Superior temporal gyrus (tissue), 1 donor: Measurements from ENCODE around the gene PFDN5.
"Not testable (repeated sequence)": the region's sequence is repeated elsewhere in the genome, so short reads cannot be mapped to it uniquely, and the experiment has no call there.

Source experiments
- DNase-seq: peaks from one replicate; pipeline ENCODE4 v3.0.0-alpha.2; 2016; ENCODE audit errors: extremely low spot score

The PFDN5 gene

DNA sequence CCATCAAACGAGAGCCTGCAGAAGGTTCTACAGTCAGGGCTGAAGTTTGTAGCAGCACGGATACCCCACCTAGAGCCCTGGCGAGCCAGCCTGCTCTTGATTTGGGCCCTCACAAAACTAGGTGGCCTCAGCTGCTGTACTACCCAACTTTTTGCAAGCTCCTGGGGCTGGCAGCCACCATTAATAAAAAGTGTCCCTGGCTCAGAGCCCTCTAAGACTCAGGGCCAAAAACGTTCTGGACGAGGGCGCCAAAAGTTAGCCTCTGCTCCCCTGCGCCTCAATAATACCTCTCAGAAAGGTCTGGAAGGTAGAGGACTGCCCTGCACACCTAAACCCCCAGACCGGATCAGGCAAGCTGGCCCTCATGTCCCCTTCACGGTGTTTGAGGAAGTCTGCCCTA lies 8.9 kb upstream of the PFDN5 start:
- no peak for DNase-seq

DNA sequence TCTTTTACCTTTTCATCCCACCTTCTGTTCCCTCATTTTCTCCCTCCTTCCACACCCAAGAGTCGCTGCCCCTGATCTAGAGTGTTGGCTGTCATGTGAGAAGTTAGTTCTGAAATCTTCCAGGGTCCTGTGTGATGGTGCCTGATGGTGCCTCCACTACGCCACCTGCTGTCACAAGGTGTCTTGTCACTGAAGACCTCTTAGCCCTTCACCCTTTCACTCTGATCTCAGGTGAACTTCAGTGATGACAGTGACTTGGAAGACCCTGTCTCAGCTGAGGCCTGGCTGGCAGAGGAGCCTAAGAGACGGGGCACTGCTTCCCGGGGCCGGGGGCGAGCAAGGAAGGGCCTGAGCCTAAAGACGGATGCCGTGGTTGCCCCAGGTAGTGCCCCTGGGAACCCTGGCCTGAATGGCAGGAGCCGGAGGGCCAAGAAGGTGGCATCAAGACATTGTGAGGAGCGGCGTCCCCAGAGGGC lies 7.6 kb upstream of the PFDN5 start:
- peak; percentile 78 for DNase-seq

DNA sequence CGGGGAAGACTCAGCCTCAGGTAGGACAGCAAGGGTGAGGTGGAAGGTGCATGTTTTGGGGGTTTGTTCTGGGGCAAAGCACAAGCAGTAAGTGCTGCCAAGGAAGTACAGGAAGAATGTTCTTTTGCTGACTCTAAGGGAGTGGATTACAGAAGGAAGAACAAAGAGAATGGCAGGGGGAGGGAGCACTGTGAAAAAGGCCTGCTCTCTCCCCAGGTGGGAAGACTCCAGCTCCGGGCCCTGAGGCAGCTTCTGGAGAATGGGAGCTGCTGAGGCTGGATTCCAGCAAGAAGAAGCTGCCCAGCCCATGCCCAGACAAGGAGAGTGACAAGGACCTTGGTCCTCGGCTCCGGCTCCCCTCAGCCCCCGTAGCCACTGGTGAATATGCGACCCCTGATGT lies 7.0 kb upstream of the PFDN5 start:
- no peak for DNase-seq

DNA sequence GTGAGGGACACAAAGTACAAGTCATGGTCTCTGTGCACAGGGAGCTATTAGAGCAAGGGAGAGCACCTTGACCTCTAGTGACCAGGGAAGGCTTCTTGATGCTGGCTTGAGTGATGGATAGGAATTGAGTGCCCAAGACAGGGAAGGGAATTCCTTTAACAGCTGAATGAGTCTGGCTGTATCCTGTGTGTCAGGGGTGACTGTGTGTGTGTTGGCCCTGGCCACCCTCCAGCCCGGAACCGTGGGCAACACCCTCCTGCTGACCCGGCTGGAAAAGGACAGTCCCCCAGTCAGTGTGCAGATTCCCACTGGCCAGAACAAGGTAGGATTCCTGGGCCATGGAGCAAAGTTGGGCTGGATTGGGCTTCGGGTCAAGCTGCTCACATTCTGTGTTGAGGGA lies 5.5 kb upstream of the PFDN5 start:
- DNase-seq, result no peak

DNA sequence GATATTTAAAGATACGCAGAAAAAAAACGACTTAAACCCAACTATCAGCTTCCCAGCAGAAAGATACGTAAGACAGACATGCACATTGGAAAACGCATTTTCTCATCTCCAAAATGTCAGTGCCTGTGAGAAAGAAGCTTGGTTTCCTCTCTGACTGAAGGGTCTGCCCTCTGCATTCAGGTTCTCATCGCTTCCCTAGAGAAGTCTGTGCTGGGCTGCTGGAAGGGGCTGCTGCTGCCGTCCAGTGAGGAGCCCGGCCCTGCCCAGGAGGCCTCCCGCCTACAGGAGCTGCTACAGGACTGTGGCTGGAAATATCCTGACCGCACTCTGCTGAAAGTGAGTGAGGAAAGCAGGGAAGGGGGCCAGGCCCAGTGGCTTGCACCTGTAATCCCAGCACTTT lies 4.7 kb upstream of the PFDN5 start:
- DNase-seq, result no peak

DNA sequence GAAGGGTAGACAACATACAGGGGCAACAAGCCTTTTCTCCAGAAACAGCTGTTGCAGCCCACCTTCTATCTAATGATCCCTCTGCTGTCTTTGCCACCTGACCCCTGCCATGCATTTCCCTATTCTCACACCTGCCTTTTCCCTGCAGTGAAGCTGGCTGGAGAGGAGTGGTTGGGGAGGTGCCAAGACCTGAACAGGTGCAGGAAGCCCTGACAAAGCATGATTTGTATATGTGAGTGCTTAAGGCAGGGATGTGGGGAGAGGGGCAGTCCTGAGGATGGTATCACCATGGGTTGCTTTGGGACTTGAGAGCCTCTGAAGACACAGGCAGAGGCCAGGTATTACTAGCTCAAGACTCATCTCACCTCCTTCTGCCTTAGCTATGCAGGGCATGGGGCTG lies 2.9 kb upstream of the PFDN5 start:
- no peak for DNase-seq

DNA sequence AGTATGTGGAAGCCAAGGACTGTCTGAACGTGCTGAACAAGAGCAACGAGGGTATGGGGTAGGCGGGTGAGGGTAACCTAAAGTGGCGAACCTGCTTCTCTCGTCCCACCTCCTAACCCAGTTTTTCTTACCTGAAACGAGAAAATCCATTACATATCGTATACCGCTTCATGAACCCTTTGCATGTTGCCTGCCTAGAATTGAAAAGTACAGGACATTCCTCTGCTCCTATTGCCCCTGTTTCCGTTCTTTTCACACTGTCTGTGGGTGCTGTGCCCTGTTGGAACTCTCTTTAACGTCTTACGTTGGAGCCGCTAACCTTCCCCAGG lies 513 bp downstream of the PFDN5 start:
- no peak for DNase-seq

DNA sequence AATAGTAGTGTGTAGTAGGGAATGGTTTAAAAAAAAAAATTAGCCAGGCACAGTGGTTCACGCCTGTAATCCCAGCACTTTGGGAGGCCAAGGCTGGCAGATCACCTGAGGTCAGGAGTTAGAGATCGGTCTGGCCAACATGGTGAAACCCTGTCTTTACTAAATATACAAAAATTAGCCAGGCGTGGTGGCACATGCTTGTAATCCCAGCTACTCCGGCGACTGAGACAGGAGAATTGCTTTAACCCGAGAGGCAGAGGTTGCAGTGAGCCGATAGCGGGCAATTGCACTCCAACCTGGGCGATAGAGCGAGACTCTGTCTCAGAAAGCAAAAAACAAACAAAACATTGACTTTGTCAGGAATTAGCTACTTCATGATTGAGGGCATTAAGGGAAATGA lies 1.8 kb downstream of the PFDN5 start:
- DNase-seq, result not testable (repeated sequence)

DNA sequence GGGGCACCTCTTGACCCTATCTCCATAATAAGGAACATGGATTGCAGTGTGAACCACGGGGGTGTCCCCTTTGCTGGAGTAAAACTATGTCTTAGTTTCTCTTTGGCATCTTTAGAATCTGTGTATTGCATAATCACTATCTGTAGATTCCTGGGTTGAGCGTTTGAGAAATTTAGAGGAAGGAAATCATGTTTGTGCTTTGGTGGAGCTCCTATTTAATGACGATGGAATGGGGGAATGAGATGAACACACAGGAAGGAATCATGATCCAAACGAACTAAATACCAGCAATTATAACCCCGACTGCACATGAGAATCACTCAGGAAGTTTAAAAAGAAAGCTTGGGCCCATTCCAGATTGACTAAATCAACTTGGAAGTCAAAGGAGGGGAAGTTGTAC lies 2.8 kb downstream of the PFDN5 start:
- DNase-seq, result no peak

DNA sequence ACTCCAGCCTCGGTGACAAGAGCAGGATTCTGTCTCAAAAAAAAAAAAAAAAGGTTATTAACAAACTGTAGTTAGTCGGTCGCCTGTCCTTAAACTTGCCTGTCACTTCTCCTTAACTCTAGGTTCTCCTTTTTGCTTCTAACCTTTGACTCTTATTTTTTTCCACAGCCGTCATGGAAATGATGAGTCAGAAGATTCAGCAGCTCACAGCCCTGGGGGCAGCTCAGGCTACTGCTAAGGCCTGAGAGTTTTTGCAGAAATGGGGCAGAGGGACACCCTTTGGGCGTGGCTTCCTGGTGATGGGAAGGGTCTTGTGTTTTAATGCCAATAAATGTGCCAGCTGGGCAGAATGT lies 3.7 kb downstream of the PFDN5 start:
- DNase-seq, result no peak

DNA sequence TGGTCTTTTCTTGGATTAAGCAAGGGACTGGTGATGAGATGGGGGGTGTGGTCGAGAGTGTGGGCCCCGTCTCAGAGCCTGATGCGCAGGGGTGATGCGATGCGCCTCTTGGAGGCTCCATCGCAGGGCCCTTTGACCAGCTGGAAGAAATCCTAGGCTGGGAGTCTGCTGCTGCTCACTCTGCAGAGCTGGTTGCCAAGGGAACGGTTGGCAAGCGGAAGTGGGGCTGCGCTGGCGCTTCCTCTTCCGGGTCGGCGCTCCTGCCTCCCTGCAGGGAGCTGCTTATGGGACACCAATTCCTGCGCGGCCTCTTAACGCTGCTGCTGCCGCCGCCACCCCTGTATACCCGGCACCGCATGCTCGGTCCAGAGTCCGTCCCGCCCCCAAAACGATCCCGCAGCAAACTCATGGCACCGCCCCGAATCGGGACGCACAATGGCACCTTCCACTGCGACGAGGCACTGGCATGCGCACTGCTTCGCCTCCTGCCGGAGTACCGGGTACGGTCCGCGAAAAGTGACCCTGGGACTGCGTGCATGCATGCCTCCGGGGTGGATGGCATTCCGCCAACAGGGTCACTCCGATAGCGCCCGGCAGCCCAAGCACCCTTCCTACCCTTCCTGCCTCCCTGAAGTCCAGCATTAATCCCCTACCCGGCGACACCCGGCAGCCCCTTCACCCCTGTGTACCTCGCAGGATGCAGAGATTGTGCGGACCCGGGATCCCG lies 4.3 kb downstream of the PFDN5 start, which contains the start of gene MYG1:
MYG1 (plus strand) TSS at position 242 of the 727 bp plus-strand sequence; CDS start at position 285, 43 bp downstream.
- DNase-seq, result peak; percentile 94

DNA sequence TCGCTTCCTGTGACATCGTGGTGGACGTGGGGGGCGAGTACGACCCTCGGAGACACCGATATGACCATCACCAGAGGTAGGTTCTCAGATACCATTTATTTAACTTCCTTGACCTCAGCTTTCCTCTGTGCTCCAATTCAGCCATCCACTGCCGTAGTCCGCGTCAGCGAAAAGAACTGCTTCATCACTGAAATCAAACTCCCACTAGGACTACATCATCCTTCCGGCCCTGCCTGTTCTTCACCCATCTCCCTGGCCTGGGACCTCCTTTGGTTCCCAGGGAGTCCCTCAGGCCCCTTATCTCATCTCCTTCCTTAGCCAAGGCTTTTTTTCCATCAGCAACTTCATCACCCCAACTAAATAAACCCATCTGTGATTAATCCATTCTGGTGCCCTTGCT lies 4.8 kb downstream of the PFDN5 start:
- DNase-seq, result no peak

DNA sequence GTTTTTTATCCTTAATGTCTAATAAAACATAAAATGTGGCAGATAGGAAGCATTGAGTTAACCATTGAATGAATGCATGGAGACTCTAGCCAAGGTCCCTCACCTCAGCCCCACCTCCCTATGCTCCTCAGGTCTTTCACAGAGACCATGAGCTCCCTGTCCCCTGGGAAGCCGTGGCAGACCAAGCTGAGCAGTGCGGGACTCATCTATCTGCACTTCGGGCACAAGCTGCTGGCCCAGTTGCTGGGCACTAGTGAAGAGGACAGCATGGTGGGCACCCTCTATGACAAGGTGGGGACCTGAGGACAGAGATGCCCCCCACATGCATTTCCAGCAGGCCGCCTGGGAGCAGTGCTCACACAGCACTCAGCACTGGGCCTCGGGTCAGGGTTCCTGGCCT lies 7.6 kb downstream of the PFDN5 start:
- DNase-seq, result no peak

DNA sequence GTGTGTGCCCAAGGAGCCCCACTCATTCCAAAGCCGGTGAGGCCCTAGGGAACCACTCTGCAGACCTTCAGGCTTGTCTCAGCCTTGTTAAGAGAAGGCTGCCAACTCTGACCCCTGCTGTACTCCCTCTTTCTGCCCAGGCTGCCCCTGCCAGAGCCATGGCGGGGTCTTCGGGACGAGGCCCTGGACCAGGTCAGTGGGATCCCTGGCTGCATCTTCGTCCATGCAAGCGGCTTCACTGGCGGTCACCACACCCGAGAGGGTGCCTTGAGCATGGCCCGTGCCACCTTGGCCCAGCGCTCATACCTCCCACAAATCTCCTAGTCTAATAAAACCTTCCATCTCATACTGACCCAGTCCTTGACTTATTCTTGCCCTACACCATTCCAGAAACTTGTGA lies 11.5 kb downstream of the PFDN5 start:
- DNase-seq, result no peak

DNA sequence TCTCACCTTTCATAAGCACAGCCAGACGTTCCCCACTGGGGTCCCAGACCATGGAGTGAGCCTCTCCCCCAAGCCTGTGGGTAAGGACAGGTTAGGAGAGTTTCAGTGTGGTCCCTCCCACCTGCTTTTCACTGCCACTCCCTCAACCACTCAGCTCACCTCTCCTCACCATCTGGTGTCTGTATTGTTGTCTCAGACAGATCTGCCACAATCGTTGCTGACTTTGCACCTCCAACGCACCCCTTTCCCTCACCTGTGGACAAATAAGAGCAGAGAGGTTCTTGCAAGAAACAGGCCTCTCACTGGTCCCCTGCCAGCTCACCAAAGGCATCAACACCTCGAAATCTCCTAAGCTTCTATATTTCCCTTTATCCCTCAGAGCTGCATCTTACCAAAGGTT lies 12.9 kb downstream of the PFDN5 start:
- no peak for DNase-seq

DNA sequence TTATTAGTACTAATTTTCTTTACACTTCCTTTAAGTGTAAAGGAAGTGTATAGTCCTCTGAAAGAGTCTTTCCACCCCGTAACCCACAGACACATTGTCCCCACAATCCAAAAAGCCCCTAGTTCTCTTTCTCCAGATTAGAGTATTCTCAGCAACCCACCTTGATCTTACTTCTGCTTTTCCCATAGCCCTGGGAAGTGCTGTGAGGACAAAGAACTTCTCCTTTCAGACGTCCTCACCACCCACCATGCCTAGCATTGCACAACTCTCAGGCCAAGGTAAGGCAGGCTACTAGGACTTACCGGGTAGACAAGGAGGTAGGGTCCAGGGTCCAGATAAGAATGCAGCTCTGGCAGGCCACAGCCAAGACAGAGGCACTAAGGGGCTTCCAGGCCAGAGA lies 18.7 kb downstream of the PFDN5 start:
- no peak for DNase-seq

DNA sequence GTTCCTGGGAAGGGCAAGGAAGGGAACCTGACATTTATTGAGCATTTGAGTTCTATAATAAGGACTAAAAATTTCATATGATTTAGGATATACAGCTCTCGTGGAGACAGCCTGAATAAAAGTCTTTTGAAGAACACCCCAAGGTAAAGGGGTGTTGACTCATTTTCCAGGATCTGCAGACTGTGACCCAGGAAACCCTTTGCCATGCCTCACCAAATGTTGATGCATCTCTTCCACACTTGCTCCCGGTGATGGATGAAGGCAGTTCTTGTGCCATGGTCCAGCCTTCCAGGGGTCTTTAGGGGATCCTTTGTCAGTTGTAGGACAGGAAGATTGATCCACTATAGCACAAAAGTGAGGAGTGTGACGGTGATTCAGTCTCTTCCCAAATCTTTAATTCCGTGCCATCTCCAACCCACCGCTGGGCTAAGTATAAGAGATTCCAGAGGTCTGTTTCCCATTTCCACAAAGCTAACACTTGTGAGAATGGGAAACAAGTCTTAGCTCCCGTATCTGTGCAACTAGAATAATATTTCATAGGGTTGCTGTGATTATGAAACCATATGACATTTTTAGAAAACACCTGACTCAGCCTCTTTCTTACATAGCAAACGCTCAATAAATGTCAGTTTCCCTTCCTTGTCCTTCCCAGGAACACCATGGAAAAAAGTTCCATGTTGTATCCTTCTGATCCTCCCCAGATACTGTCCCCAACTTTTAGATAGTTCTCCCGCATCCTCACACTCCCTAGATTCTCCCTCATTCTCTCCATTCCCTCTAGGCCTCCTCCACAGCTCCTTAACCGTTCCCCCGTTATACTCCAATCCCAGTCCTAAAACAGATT lies 25.2 kb downstream of the PFDN5 start:
- no peak for DNase-seq

DNA sequence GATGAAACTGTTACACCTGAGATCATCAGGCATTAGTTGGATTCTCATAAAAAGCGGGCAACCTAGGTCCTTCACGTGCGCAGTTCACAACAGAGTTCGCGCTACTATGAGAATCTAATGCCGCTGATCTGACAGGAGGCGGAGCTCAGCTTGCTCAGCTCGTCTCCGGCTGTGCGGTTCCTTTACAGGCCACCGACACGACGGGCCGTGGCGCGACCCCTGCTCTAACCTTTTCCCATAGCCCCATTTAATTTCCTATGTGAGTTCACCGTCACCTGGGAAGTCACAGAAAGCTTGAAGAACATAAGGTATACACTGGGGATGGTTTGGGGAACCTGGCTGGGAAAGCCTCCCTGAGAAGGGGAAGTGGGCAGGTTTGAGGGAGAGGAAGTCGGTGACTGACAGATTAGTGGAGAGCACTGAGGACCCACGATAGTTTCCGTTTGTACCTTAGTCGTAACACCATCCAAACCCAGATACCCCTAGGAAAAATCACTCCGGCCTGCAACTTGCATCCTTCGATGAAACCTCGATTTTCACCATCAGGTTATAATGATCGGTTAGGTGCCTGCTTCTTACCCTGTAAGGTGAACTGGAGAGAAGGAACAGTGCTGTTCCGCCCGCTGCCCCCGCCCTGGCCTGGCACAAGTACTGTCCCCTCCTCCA lies 28.9 kb downstream of the PFDN5 start:
- no peak for DNase-seq

DNA sequence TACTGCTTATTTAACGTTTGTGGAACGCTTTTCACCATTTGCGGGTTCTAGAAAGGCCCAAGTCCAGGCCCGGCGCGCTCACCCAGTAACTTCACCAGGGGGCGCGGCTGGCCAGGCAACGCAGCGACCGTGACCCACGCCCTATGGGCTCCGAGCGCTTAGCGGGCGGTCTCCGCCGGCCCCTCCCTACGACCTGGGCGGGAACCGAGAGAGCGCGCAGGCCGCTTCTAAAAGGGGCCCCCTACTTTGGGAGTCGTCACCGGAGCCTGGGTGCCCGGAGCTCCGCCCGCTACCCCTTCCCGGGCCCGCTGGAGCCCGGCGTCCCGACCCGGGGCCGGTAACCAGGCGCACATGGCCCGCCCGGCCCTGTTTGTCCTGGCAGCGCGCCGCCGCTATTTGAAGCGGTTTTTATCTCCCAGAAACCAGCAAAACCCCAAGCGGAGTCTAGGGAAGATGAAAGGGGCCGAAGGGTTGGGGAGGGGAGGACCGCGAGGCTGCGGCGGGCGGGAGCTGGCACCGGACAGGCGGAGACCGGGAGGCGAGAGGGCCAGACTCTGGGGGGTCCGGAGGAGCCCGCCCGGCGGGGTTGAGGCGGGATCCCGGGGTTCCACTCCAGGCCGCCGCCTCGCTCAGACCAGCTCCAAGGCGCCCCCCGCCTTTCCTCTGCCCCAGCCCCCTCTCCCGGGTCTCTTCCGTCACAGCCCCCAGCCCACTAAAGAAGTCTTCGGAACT lies 29.6 kb downstream of the PFDN5 start:
- peak; percentile 94 for DNase-seq

DNA sequence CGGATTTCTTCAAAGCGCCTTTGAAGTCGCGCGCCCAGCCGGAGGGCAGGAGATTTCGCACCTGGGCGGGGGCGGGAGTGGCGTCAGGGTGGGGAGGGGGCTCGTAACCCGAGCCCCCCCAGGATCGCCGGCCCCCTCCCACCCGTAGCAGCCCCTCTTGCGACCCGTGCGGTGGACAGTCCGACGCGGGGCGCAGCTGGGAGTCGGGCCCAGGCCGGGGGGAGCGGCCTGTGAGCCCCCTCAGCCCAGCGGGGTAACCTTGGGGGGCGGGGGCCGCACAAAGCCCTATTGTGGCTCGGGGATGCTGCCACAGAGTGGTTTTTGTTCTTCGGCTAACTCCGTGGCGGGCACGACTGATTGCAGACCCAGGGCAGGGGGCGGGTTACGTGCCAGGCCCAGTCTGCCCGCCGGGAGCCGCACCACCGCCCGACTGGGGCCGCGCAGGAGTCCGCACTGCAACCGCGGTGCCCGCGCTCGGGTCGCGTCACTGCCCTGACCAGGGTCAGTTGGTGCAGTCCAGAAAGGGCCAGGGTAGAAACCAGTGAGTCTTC lies 30.2 kb downstream of the PFDN5 start:
- DNase-seq, result peak; percentile 84

DNA sequence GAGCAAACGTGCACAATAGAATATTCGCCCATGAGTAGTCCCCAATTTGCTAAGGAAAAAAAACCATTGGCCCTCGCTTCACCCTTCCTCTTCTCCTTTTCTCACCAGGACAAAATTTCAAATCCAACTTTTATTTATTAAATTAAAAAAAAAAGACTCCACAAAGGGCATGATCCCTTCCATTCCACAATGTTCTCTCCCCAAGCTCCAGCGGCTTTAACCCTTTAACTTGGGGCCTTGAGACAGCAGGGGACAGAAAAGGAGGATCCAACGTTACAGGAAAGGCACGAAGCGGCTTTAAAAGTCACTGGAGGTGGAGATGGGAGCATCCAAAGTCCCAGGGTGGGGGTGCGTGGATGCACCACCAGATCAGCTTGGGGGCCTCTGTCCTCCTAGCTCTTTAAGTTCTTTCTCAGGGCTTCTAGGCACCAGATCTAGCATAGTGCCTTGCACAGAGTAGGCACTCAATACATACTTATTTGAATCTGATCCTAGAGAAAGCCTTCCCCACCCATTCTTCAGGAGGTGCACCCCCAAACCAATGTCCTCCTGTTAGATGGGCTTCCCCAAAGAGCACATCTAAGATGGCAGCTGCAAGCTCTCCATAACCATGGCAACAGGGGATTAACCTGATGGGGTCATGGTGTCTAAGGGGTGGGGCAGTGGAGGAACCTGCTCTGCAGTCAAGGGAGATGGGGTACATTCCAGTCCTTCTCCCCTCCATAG lies 31.3 kb downstream of the PFDN5 start:
- no peak for DNase-seq
